ENCODE results near the gene DDC.
"Not testable (repeated sequence)": the region's sequence is repeated elsewhere in the genome, so short reads cannot be mapped to it uniquely, and the experiment has no call there.

The DDC gene

DNA sequence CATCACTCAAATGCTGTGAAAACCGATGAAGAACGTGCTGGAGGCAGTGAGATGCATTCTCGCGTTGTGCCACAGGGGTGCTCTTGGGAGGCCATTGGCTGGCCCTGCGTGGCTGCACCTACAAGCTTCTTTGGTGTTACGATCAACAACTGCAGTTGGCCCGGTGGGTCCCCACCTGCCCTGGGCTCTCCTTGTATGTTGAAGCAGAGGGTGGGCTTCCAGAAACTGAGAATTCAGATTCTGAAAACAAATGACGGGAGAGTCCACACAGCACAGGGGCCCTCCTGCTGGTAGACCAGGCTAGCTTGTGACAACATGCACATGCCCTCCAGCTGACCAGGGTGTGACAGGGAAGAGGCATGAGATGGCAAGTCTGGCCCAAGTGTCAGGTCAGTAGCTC, 23.7 kb upstream of the DDC start:
- no peak for DNase-seq

DNA sequence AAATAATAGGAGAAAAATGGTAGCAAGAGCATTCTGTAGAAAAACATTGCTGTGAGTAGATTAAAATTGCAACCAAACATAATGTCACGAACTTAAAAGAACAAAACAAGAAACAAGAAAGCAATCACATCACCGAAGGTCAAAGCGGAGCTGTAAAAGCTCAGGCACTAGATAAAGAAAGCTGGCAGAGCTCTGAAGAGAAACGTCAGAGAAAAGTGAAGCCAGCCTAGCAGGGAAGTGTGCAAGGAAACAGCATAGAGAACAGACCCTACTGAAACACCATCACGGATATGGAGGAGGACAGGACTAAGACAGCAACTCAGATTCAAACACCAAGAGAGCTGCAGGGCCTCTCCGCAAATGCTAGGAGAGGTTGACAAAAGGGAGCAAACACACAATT, 22.5 kb upstream of the DDC start:
- DNase-seq: no peak

DNA sequence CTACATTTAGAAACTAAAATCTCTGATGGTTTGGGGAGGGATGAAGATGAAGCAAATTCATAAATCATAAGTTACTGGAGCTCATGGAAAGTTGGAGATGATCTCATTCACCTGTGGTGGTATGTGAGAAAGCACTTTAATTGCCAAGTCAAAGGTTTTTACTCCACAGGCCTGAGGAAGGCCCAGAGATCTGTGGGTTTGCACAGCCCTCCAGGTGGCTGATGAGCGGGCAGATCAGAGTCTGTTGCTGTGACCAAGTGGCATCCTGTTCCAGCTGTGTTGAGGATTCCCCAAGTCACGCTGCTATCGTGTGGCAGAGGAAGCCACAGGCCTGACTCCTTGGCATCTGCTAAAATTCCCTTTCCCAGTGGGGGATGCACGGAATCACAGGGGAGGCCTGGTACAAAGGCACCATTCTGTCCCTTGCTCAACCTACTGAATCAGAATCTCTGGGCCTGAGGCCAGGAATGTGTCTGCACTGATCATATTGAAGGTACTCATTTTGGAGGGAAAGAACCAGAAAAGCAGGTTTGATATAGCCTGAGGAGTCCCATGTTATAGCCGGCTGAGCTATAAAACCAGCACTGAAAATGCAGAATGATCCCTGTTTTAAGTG, 19.7 kb upstream of the DDC start:
- no peak for DNase-seq

DNA sequence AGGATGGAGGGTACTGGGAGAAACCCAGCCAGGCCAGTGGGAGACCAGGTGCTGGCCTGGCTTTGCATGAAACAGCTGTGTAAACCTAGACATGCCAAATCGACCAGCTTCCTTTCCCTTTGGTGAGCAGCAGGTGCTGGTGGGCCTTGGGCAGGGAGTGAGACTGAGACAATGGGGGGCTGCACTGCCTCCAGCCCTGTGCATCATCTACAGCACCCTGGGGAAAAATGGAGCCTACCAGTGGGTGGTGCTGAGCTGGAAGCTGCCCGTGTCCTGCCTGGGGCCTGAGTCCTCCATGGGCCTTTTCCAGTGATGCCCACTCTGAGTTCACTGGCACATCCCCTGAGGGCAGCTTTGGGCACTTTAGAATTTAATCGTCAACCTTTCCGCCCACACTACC, 19.2 kb upstream of the DDC start:
- DNase-seq: no peak

DNA sequence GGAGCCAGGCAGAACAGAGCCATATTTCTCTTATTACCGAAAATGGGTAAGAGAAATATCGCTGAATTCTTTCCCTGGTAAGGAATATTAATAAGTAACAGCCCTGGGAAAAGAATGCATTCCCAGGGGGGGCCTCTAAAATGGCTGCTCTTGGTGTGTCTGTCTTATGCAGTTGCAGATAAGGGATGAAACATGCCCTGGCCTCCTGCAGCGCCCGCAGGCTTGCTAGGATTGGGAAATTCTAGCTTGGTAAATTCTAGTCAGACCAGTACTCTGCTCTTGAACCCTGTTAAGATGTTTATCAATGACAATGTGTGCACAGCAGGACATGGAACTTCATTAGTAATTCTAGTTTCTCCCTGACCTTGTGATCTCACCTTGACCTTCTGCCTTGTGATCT, 18.1 kb upstream of the DDC start:
- DNase-seq: not testable (repeated sequence)

DNA sequence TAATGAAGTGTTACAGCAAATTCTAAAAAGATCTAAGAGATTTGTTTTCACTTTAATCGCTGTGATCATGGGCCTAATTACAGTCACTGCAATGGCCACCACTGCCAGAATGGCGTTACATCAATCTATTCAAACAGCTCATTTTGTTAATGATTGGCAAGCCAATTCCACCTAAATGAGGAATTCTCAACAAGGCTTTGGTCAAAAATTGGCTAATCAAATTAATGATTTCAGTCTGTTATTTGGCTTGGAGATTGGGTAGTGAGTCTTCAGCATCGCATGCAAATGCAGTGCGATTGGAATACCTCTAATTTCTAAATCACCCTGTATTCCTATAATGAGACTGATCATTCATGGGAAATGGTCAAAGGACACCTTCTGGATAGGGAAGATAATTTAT, 17.1 kb upstream of the DDC start:
- not testable (repeated sequence) for DNase-seq

DNA sequence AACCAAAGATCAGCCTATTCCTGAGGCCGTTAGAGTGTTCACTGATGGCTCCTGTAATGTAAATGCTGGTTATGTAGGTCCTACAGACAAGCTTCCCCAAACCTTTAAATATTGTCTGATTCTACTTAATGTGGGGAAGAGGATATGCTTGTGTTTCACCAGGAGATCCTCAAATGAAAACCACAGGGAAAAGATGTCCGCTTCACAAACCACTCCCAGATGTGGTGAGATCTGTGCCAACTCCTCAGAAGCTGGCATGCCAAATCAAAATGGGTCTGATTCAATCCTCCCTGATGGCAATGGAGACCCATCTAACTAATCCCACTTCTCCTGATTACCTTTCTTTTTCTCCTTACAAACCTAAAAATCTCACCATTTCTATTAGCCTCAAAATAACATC, 15.5 kb upstream of the DDC start:
- DNase-seq: not testable (repeated sequence)

DNA sequence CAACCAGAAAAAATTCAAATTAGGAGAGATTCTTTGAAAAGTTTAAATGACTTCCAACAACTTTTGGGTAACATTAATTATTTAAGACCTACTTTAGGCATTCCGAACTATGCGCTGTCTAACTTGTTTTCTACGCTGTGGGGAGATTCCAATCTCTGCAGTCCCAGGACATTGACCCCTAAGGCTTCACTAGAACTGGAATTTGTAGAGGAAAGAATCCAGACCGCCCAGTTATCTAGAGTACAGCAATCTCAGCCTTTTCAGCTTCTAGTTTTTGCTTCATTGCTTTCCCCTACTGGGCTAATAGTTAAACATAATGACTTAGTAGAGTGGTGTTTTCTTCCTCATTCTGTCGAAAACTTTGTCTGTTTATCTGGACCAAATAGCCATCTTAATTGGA, 14.9 kb upstream of the DDC start:
- DNase-seq: no peak

DNA sequence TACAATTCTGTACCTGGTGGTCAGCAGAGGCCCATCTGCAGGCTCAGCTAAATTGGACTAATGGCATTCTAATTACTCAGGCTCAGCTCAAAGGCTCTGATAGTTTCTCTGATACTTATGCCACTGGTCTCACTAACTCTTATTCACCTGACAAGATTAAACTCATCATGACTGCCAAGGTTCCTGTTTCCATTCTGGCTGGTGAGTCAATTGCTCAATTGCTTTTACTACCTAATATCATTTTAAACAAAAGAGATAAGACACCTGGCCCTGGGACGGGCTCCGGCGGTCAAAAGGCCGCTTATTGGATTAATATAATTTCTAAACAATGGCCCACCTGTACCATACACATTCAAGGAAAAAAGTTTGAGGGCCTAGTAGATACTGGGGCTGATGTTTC, 12.9 kb upstream of the DDC start:
- not testable (repeated sequence) for DNase-seq

DNA sequence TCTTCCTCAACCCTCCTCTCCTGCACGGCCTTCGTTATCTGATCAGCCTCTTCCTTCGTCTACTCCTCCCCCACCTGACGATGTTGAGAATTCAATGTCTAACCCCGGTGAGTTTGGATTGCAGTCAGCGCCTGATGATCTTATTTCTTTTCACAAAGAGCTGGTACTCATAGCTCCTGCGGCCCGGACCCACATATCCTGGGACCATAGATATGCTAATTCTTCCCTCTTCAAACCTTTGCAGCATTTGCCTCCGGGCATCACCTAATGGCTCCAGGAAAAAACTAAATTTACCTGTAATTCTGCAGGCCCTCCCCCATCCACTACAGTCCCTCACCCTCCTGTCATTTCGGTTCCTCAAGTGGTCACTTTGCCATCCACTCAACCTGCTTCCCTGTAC, 12.4 kb upstream of the DDC start:
- DNase-seq: no peak

DNA sequence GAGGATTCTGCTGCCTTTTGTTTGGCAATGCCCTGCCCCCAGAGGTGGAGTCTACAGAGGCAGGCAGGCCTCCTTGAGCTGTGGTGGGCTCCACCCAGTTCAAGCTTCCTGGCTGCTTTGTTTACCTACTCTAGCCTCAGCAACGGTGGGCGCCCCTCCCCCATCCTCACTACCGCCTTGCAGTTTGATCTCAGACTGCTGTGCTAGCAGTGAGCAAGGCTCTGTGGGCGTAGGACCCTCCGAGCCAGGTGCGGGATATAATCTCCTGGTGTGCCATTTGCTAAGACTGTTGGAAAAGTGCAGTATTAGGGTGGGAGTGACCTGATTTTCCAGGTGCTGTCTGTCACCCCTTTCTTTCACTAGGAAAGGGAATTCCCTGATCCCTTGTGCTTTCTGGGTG, 11.2 kb upstream of the DDC start:
- DNase-seq: not testable (repeated sequence)

DNA sequence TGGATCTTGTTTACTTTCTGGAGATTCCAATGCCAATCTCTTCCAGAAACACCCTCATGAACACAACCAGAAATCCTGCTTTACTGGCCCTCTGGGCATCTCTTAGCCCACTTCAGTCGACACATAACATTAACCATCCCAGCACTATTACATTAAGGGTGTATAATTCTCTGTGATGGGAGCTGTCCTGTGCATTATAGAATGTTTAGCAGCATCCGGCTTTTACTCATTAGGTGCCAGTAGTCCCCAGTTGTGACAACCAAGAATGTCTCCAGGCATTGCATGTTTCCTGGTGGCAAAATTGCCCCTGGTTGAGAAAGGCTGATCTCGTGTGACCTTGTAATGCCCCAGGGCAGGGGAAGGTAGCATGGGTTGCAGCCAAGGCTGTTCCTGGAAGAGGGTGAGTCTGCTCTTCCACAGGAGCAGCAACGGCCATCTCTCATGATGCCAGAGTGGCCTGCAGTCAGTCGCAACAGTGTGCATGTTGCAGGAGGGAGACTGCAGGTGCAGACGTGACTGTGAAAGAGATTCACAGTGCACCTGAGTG, 2.6 kb upstream of the DDC start:
- no peak for DNase-seq

DNA sequence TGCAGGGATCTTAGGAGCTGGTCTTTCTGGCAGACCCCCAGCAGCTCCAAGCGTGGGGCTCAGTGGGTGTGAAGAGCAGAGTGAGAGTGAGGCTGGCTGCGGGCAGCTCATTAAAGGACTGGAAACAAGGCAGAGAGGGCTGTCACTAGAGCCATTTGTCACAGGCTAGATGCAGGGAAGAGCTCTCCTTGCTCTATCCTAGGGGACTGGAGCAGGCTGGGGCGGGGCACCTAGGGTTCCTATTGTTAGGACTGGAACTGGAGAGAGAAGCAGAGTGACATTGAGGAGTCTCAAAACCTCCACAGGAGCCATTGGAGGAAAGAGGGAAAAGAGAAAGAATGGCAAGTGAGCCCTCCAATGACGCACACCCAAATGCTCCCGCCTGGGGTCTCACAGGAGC, 772 bp upstream of the DDC start:
- no peak for DNase-seq

DNA sequence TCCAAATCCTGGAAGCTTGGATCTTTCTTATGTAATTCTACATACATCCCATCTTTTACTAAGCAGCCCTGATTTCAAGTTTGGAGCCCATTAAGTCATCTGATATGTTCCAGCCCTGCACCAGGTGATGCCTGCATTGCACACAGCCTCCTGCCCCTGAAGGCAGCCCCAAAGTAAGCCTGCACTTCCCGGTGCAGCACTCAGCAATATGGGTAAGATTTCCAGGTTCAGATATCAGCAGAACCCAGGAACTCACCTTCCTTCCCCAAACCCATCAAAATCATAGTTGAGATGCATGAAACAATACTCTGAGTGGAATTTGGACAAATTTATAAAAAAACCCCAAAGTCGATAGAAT, 333 bp upstream of the DDC start:
- DNase-seq: no peak

DNA sequence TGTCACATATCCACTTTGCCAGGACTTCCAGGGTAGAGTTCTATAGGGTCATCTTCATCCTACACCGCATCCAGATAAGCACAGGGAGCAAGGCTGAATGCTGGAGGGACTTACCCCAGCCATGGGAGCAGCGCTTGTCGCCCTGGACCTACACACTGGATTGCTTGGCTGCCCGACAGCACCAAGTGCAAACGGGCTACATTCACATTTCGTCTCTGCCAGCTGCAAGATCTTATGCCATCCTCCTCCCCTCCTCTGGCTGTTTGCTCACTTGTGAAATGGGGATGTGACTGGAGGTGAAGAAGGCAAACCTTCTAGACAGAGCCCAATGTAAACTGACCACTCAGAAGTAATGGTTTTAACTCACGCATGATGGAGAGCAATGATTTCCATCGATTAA, 1.0 kb downstream of the DDC start:
- DNase-seq: no peak

DNA sequence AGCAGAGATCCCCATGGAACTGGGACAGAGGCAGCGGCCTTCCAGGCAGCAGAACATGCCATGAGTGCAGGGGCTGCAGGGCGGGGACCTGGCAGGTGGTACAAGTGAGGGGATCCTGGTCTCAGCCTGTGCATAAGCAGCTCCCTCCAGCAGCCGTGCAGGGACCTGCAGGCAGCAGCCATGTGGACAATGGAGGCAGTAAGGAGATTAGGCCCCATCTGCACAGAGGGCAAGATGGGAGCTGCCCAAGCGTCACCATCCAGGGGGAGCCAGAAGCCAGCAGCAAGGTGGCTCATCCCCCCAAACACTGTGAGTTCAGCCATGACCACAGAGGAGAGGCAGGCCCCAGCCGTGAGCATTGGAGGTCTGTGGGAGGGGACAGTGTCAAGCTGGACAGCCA, 3.1 kb downstream of the DDC start:
- no peak for DNase-seq

DNA sequence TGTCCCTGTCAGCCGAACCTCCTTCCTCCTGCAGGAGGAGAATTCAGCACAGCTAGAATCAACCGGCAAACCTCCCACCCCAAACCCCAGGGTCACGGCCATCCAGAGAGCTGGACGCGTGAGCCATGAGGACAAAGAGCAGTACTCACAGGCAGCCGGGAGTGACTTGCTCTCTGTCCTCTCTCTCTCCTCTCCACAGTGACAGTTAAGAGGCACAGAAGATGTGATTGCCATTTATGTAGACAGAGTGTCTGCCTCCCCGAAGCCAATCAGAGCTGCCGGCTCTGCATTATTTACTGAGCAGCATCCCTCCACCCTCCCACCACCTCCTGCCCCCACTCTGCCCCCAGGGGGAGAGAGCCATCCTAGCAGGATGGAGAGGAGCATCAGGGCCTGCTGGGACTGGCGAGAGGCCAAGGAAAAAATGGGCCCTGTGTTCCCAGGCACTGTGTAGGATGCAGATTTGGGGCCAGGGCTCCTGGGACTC, 4.3 kb downstream of the DDC start:
- peak; percentile 83 for DNase-seq

DNA sequence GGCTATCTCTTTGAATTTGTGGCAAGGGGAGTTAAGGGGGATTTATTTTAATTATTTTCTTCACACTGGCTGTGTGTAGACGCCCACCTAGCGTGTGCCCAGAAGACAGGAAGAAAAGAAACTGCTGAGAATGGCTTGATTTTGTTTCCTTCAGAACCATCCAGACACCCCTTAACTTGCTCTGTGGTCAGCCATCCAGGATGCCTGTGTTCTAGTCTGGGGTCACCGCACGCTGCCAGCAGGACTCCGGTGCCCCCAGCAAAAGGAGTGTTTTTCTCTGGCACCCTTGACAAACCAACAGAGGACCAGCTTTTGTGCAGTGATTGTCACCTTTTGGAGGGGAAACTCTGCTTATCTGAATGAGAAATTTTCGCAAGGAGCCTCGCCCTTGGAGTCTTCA, 5.3 kb downstream of the DDC start:
- DNase-seq: no peak

DNA sequence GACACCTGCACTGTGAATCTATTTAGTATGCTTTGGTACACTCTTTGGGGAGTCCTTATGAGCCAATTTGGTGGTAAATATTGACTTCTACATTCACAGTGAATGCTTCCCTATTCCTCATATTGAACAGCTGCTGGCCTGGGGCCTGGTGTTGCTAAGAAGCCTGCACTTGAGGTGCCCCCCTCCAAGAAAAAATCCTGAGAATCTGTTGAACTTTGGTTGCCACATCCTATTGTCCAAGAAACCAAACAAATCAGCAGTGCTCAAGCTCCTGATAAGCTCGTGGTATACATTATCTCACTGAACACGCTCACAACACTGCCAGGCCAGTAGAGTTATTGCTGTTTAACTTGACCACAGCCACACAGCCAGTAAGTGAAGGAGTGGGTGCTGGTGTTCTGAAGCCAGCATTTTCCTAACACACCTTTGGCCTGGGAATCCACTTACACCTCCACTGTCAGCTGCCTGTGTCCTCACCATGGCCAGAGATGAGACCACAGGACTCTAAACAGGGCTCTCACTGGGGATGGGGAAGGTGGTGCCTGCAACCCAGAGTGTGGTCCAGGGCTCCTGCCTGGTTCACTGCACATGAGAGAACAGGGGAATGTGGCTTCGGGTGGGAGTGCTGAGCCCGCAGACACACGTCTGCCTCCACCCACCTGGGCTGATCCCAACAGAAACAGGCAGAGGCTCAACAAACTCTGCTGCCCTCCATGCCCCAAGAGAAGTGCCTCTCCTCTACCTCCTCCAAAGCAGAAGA, 6.7 kb downstream of the DDC start:
- DNase-seq: peak; percentile 96

DNA sequence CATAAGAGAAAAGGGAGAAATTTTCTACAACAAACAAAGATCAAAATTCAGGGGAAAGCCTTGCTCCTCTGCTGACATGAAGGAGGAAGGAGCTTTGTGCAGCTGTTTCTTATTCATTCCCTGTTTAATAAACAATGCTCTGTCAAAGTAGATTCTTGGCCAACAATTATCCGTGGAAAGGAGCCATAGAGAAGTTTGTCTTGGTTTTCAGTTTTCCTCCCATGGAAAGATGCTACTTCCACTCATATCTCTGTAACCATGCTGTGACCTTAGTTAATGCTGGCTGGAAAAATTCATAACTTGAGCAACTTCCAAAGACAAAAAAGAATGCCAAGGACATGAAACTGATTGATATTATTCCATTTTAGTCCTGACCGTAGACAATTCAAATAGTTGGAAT, 8.1 kb downstream of the DDC start:
- no peak for DNase-seq

DNA sequence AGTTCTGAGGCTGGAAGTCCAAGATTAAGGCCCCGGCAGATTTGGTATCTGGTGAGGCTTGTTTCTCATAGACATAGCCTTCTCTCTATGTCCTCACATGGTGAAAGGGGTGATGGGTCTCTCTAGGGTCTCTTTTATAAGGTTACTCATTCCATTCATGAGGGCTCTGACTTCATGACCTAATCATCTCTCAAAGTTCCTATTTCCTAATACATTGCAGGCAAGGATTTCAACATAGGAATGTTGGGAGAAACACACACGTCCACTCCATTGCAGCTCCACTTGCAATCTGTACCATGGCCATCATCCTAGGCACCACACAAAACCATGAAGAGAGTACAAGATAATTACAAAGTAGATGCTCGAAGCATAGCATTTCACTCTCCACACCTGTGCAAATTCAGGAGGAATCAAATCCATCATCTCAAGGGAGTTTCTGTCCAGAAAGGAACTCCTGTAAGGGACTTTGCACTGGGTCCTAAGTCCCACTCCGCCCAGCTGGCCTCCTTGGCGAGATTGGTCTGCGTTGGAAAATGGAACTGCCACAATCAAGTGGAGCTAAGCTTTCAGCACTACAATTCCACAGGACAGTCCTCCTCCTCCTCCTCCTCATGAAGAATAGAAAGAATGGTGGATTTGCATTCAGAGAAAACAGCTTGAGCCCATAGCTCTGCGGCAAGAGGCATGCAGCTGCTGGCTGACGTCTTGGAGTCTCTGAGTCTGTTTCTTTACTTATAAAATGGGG, 8.8 kb downstream of the DDC start:
- DNase-seq: no peak

DNA sequence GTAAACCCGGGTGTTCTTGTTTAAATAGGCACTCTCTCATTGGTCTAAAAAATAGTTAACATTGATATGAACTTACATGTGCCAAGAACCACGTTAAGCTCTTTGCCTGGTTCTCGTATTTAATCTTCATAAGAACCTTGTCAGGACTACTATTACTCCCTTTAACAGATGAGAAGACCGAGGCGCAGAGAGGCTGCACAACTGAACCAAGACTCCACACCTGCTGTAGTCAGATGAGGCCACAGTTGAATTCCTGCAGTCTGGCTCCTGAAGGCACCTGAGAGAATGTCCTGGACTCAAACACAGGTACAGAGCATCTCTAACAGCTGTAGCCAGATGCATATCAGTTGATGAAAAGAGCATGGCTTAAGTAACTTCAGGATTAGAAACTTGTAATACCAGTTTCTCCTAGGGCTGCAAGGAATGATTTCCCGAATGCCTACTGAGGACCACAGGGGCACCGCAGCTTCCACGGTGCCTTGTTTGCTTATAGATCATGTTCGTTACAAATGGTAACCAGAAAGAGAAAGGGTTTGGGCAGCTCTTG, 9.5 kb downstream of the DDC start:
- peak; percentile 19 for DNase-seq

Measured in NCI-H748 treated with DMSO at 0.1 percent for 48 hours (cell line).